ENCODE measurements around the gene PSMD4.

The PSMD4 gene

DNA sequence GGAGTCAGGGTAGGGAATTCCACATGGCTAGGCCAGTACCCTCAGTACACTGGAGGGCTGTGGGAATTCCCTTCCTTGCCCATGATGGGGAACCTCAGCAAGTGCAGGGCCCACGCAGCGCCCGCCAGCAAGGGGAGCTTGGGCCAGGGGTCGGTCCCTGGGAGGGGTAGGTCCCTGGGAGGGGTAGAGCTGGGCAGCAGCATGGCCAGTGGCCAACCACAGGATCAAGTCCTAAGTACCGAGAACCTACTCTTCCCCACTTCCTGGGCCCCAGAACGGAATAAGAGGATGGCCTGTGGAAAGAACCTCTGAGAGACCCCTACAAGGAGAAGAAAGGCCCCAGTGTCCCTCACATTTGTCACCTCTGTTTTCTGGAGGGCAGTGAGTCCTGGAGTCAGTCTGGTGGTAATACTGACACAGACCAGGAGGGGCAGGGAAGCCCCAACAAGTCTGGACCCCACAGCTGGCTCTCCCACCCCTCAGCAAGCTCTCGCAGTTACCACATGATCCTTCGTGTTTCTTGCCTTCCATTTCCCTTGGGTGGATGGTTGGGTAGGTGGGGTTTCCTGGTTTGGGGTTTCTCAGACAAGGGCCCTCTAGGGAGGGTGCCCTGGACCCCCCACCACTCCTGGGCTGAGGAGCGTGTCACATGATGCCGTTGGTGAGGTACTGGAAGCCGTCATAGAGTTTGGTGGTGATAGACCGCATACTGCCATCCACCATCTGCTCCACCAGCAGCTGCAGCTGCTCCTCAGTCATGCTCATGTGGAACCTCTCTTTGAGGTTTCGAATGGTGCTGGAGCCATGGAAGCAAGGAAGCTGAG lies 37.9 kb downstream of the PSMD4 start:
- Histone ChIP-seq H3K4me2 (ENCODE audit: low read depth, low read length, poor library complexity, severe bottlenecking) (no peak overlapping the region), H3K4me1 (ENCODE audit: insufficient read depth, low read length, poor library complexity, severe bottlenecking) (no peaks in the 10 kb centered on the region), H4K20me1 (ENCODE audit: insufficient read depth, low read length, poor library complexity, severe bottlenecking) (peaks cover 6% of the 10 kb centered on the region), H3K27me3 (ENCODE audit: insufficient read depth, low read length, poor library complexity, severe bottlenecking) (no peaks in the 10 kb centered on the region), H3K4me3 (ENCODE audit: low read length, poor library complexity, severe bottlenecking) (no peak overlapping the region), H3K79me2 (ENCODE audit: insufficient read depth, low read length) (0 out of 2 replicates have a peak, but pooled peaks cover 6% of the 10 kb centered on the region), H3F3A (ENCODE audit: low read depth) (no peaks in the 10 kb centered on the region), H3K36me3 (ENCODE audit: insufficient read depth, low read length) (peaks cover 79% of the 10 kb centered on the region; the same call in 1 of the 2 replicates), H2AFZ (ENCODE audit: low read length) (no peak overlapping the region), H3K9me2 (replicated peaks; ENCODE audit: low read depth, low read length) (no peaks in the 10 kb centered on the region), H3K9ac (ENCODE audit: low read depth, low read length, poor library complexity, severe bottlenecking) (no peak overlapping the region), H3K9me3 (ENCODE audit: insufficient read depth, low read depth, low read length) (no peaks in the 10 kb centered on the region)
- TF ChIP-seq, protein P1, sequence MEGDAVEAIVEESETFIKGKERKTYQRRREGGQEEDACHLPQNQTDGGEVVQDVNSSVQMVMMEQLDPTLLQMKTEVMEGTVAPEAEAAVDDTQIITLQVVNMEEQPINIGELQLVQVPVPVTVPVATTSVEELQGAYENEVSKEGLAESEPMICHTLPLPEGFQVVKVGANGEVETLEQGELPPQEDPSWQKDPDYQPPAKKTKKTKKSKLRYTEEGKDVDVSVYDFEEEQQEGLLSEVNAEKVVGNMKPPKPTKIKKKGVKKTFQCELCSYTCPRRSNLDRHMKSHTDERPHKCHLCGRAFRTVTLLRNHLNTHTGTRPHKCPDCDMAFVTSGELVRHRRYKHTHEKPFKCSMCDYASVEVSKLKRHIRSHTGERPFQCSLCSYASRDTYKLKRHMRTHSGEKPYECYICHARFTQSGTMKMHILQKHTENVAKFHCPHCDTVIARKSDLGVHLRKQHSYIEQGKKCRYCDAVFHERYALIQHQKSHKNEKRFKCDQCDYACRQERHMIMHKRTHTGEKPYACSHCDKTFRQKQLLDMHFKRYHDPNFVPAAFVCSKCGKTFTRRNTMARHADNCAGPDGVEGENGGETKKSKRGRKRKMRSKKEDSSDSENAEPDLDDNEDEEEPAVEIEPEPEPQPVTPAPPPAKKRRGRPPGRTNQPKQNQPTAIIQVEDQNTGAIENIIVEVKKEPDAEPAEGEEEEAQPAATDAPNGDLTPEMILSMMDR (conservative IDR thresholded peaks at IDR 0.05; ENCODE audit: low read length), result no peak; the same call in 1 of the 2 replicates
- no peak for TF ChIP-seq EZH2phosphoT487 (IDR thresholded peaks at IDR 0.05; ENCODE audit: borderline replicate concordance)

DNA sequence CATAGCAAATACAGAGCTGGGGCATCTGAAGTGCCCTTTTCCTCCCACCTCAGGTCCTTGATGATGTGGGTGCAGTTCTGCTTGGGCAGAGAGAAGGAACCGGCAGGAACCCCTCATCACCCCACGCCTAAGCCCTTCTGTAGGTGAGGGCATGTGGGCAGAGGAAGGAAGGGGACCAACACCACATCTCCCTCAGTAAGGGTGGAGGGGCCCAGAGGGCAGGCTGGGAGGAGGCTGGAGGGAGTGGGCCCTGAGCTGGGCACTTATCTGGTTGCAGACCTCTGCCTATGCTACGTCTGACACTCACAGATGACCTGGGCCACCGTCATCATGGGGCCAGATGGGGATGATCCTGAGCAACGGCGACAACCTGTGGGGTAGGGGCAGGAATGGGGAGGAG lies 38.6 kb downstream of the PSMD4 start:
- no peaks in the 10 kb centered on the region for H3F3A ChIP-seq (ENCODE audit: low read depth)
- peaks cover 2% of the 10 kb centered on the region for H4K20me1 ChIP-seq (ENCODE audit: insufficient read depth, low read length, poor library complexity, severe bottlenecking)
- no peaks in the 10 kb centered on the region for H3K9me2 ChIP-seq (replicated peaks; ENCODE audit: low read depth, low read length)
- H3K27me3 ChIP-seq (ENCODE audit: insufficient read depth, low read length, poor library complexity, severe bottlenecking), result no peaks in the 10 kb centered on the region
- H3K79me2 ChIP-seq (ENCODE audit: insufficient read depth, low read length), result 0 out of 2 replicates have a peak, but pooled peaks cover 4% of the 10 kb centered on the region
- no peaks in the 10 kb centered on the region for H3K9me3 ChIP-seq (ENCODE audit: insufficient read depth, low read depth, low read length)
- no peak overlapping the region for H2AFZ ChIP-seq (ENCODE audit: low read length)
- H3K36me3 ChIP-seq (ENCODE audit: insufficient read depth, low read length), result peaks cover 79% of the 10 kb centered on the region; the same call in 1 of the 2 replicates
- no peaks in the 10 kb centered on the region for H3K4me1 ChIP-seq (ENCODE audit: insufficient read depth, low read length, poor library complexity, severe bottlenecking)
- H3K4me3 ChIP-seq (ENCODE audit: low read length, poor library complexity, severe bottlenecking), result no peak overlapping the region
- no peak overlapping the region for H3K4me2 ChIP-seq (ENCODE audit: low read depth, low read length, poor library complexity, severe bottlenecking)
- TF ChIP-seq EZH2phosphoT487 (IDR thresholded peaks at IDR 0.05; ENCODE audit: borderline replicate concordance), result no peak
- TF ChIP-seq, protein P1 (conservative IDR thresholded peaks at IDR 0.05; ENCODE audit: low read length), result no peak
- no peak overlapping the region for H3K9ac ChIP-seq (ENCODE audit: low read depth, low read length, poor library complexity, severe bottlenecking)

DNA sequence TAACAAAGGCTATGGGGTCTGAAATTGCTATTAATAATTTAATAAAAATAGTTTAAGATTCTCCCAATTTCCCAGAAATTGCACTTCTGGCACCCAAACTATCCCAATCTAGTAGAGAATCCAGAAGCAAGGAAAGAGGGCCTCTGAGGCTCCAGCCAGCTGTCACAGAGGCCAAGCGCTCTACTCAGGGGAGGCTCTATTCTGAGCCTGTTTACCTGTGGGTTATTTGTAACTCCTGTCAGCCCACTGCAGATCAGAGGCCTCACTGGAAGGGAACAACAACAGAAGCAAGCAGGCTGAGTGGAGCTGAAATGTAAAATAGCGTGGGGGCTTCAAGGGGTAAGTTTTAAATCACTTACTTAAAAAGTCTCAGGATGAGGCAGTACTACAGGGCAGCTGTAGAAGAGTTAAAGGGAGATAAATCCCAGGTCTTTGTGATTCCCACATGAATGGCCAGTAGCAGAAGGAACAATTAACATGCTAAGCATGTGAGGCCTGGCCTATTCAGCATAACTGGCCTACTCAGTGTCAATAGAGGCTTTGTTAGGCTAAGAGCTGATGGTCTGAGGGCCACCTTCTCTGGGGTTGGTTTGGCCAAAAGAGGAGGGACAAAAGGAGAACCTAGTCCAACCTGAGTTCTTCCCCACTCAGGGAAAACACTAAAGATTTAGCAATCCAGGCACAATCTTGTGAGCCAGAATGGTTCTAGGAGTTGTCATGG lies 40.4 kb downstream of the PSMD4 start:
- Histone ChIP-seq H3K79me2 (ENCODE audit: insufficient read depth, low read length) (no peaks in the 10 kb centered on the region), H3K27me3 (ENCODE audit: insufficient read depth, low read length, poor library complexity, severe bottlenecking) (no peaks in the 10 kb centered on the region), H3K4me2 (ENCODE audit: low read depth, low read length, poor library complexity, severe bottlenecking) (no peak overlapping the region), H3K4me1 (ENCODE audit: insufficient read depth, low read length, poor library complexity, severe bottlenecking) (no peaks in the 10 kb centered on the region), H3K4me3 (ENCODE audit: low read length, poor library complexity, severe bottlenecking) (no peak overlapping the region), H3K9me3 (ENCODE audit: insufficient read depth, low read depth, low read length) (no peaks in the 10 kb centered on the region), H3K9me2 (replicated peaks; ENCODE audit: low read depth, low read length) (no peaks in the 10 kb centered on the region), H4K20me1 (ENCODE audit: insufficient read depth, low read length, poor library complexity, severe bottlenecking) (no peaks in the 10 kb centered on the region), H2AFZ (ENCODE audit: low read length) (no peak overlapping the region), H3K9ac (ENCODE audit: low read depth, low read length, poor library complexity, severe bottlenecking) (no peak overlapping the region), H3F3A (ENCODE audit: low read depth) (no peaks in the 10 kb centered on the region), H3K36me3 (ENCODE audit: insufficient read depth, low read length) (peaks cover 79% of the 10 kb centered on the region; the same call in 1 of the 2 replicates)
- TF ChIP-seq, protein P1 (conservative IDR thresholded peaks at IDR 0.05; ENCODE audit: low read length), result no peak
- no peak for TF ChIP-seq EZH2phosphoT487 (IDR thresholded peaks at IDR 0.05; ENCODE audit: borderline replicate concordance)

Data from Loucy (cell line).